ENCODE data around the gene GPX1. TPM values are rescaled to one million over a fixed set of nuclear protein-coding genes. Genes with fewer than 3 reads are reported as not detected.
A peak's percentile ranks its signal among the peaks of the same experiment; 100 is the strongest.

GPX1 gene
- total RNA-seq, 5 donors from 2014 or later (not counting 1 experiment from before 2014, with no cell fraction given) = 45.1 to 87.5 (median 73.8) TPM

DNA sequence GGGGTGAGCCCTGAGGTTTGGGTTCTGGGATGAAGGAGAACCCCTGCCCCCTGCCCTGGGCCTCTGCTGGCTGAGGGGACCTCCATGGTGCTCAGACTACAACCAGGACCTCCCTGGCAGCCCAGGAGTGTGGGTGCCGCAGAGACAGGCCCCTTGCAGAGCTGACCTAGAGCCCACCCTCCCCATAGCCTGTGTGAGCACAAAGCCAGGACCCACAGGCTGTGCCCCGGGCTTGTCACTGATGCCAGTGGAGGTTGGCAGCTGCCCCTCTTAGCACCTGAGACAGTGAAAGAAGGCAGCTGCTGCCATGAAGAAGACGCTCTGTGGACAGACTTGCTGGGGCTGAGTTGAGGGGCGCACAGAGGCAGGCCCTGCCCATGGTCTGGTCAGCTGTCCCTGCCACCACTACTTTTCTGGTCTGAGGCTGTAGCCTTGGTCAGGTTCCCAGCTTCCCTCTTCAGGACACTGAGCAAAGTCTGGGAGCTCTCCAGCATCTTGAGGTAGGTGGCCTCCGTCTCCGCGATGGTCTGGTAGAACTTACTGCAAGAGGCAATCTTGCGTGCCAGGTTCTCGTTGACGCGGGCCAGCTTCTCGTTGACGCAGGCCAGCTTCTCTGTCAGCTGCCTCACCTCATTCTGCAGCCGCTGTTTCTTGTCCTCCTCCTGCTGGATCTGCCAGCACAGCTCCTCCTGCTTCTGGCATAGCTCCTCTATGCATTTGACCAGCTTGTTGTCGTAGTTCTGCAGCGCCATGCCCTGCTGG lies 41.3 kb downstream of the GPX1 start:
- WGBS (ENCODE audit: insufficient coverage) = 100% methylated on average over 13 of the region's 16 CpGs
- no peak overlapping the region for H3K27ac ChIP-seq (ENCODE audit: low read length)
- ATAC-seq (replicated peaks in 1 of 4) (no peak), DNase-seq (no peak)
- no peak overlapping the region for H3K4me3 ChIP-seq (ENCODE audit: control insufficient read depth in 1 of 2, extremely low read depth in 1 of 2, low read length in 1 of 2)
- H3K4me1 Mint-ChIP-seq = no peaks in the 10 kb centered on the region
- POLR2A ChIA-PET = no interaction called here
- H3K36me3 Mint-ChIP-seq = peaks cover 26% of the 10 kb centered on the region
- peaks cover 14 to 77% of the 10 kb centered on the region in 2 donors for H3K36me3 ChIP-seq (ENCODE audit: control insufficient read depth in 2 of 2, extremely low read depth in 1 of 2, insufficient read depth in 1 of 2, low read length in 1 of 2)
- CTCF ChIA-PET = interaction anchor here in 1 of 2 donors (0.8 kb wide), 1 partner anchor 242 kb away, joined by 4 read pairs; no protein-coding TSS in a partner anchor
- H3K9me3 ChIP-seq = no peaks in the 10 kb centered on the region
- H3K27me3 Mint-ChIP-seq = no peaks in the 10 kb centered on the region
- H3K4me3 Mint-ChIP-seq = no peak overlapping the region
- no peaks in the 10 kb centered on the region for H3K4me1 ChIP-seq (ENCODE audit: control insufficient read depth in 1 of 2, extremely low read depth in 1 of 2, insufficient read depth in 2 of 2, low read length in 2 of 2)
- no peaks in the 10 kb centered on the region for H3K27me3 ChIP-seq (replicated peaks in 1 of 2; ENCODE audit: control insufficient read depth in 2 of 2, extremely low read depth in 1 of 2, insufficient read depth in 2 of 2, low read length in 1 of 2)
- H3K9me3 Mint-ChIP-seq = no peaks in the 10 kb centered on the region
- H3K27ac Mint-ChIP-seq = no peak overlapping the region

DNA sequence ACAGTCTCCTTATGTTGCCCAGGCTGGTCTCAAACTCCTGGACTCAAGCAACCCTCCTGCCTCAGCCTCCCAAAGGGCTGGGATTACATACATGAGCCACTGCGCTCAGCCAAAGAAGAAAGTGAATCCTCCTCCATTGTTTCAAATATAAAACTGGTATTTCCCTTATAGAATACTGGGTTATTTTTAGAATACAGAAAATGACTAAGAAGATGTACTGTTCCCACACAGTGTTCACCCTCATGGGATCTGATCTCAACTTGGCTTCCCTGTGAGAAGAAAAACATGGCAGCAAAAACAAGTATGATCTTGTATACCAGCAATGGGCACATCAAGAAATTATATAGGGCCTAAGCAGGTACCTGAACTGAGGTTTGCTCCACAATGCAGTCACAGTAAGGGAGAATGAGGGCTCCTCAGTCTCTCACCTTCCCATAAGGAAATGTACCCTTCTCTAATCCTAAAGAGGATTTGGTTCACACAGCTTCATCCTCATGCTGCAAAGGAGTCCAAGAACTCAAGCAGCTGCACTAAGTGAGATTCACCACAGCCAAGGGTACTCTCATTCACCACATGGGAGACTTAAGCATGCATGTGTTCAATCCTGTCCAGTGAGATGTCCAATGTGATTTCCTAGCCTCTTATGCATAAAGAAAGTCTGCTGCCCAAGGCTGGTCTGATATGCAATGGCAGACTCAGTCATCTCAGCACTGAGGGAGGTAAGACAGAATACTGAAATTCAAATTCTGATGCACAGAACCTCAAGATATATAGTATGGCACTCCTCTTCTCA lies 44.1 kb downstream of the GPX1 start:
- Histone ChIP-seq H3K27ac (ENCODE audit: low read length) (no peak overlapping the region), H3K4me1 (ENCODE audit: control insufficient read depth in 1 of 2, extremely low read depth in 1 of 2, insufficient read depth in 2 of 2, low read length in 2 of 2) (no peaks in the 10 kb centered on the region), H3K9me3 (no peaks in the 10 kb centered on the region), H3K36me3 (ENCODE audit: control insufficient read depth in 2 of 2, extremely low read depth in 1 of 2, insufficient read depth in 1 of 2, low read length in 1 of 2) (peaks cover 14 to 76% of the 10 kb centered on the region in 2 donors), H3K4me3 (ENCODE audit: control insufficient read depth in 1 of 2, extremely low read depth in 1 of 2, low read length in 1 of 2) (no peak overlapping the region), H3K27me3 (replicated peaks in 1 of 2; ENCODE audit: control insufficient read depth in 2 of 2, extremely low read depth in 1 of 2, insufficient read depth in 2 of 2, low read length in 1 of 2) (no peaks in the 10 kb centered on the region)
- ATAC-seq (replicated peaks in 1 of 4) (no peak), DNase-seq (no peak)
- Mint-ChIP-seq H3K36me3 (peaks cover 32% of the 10 kb centered on the region), H3K27me3 (no peaks in the 10 kb centered on the region), H3K27ac (peak overlapping the region; percentile 4 to 44), H3K4me3 (no peak overlapping the region), H3K9me3 (no peaks in the 10 kb centered on the region), H3K4me1 (peaks cover 3 to 5% (median 5%) of the 10 kb centered on the region in 3 donors)
- ChIA-PET POLR2A (no interaction called here), CTCF (no interaction called here)
- WGBS (ENCODE audit: insufficient coverage) = no CpG with 5 or more reads among the region's 1 CpG

DNA sequence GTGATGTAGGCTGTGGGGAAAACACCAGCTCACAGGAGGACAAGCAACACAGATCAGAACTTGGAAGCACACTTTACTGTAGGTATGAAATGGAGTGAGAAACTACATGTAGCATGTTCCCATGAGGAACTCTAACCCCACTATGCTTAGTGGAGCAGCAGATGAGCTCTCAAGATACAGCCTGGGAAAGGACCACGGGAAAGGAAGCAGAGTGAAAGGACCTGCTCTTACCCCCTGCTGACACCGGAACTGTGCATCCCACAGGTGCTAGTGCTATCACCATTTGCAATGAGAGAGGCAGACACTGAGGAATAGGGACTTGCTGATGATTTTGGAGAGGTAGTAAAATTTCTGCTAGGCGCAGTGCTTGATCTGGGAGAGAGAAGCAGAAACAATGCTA lies 46.9 kb downstream of the GPX1 start:
- Histone ChIP-seq H3K9me3 (no peaks in the 10 kb centered on the region), H3K27ac (ENCODE audit: low read length) (no peak overlapping the region), H3K4me1 (ENCODE audit: control insufficient read depth in 1 of 2, extremely low read depth in 1 of 2, insufficient read depth in 2 of 2, low read length in 2 of 2) (no peaks in the 10 kb centered on the region), H3K4me3 (ENCODE audit: control insufficient read depth in 1 of 2, extremely low read depth in 1 of 2, low read length in 1 of 2) (no peak overlapping the region), H3K27me3 (replicated peaks in 1 of 2; ENCODE audit: control insufficient read depth in 2 of 2, extremely low read depth in 1 of 2, insufficient read depth in 2 of 2, low read length in 1 of 2) (no peaks in the 10 kb centered on the region), H3K36me3 (ENCODE audit: control insufficient read depth in 2 of 2, extremely low read depth in 1 of 2, insufficient read depth in 1 of 2, low read length in 1 of 2) (peaks cover 16 to 79% of the 10 kb centered on the region in 2 donors)
- Mint-ChIP-seq H3K4me3 (no peak overlapping the region), H3K27me3 (no peaks in the 10 kb centered on the region), H3K9me3 (no peaks in the 10 kb centered on the region), H3K36me3 (peaks cover 32% of the 10 kb centered on the region), H3K4me1 (peaks cover 3 to 5% (median 5%) of the 10 kb centered on the region in 3 donors), H3K27ac (peak overlapping the region in 1 of 2 donors; percentile 58)
- no peak for ATAC-seq (replicated peaks in 1 of 4)
- CTCF ChIA-PET = interaction anchor here in 1 of 2 donors (0.6 kb wide), 1 partner anchor 115 kb away, joined by 3 read pairs; no protein-coding TSS in a partner anchor
- DNase-seq = no peak
- POLR2A ChIA-PET = no interaction called here
- WGBS (ENCODE audit: insufficient coverage) = 100% methylated on average over 1 of the region's 3 CpGs

DNA sequence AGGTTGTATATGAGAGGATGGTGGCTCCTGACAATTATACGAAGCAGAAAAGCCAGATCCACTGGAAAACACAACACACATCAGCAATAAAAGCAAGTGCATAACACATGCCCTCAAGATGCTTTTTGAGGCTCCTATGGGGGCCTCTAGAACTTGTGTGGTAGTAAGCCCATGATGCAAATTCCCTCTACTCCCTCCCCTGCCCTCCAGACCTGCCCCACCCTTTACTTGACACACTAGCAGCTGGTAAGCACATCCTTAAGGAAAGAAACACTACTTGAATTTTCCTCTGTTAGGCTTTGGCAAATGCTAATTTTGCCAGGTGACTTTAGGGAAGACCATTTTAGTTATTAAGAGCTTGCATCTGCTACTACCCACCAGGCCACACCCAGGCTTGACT lies 47.5 kb downstream of the GPX1 start:
- Histone ChIP-seq H3K4me1 (ENCODE audit: control insufficient read depth in 1 of 2, extremely low read depth in 1 of 2, insufficient read depth in 2 of 2, low read length in 2 of 2) (no peaks in the 10 kb centered on the region), H3K36me3 (ENCODE audit: control insufficient read depth in 2 of 2, extremely low read depth in 1 of 2, insufficient read depth in 1 of 2, low read length in 1 of 2) (peaks cover 16 to 80% of the 10 kb centered on the region in 2 donors), H3K4me3 (ENCODE audit: control insufficient read depth in 1 of 2, extremely low read depth in 1 of 2, low read length in 1 of 2) (no peak overlapping the region), H3K27me3 (replicated peaks in 1 of 2; ENCODE audit: control insufficient read depth in 2 of 2, extremely low read depth in 1 of 2, insufficient read depth in 2 of 2, low read length in 1 of 2) (no peaks in the 10 kb centered on the region), H3K9me3 (no peaks in the 10 kb centered on the region), H3K27ac (ENCODE audit: low read length) (no peak overlapping the region)
- ChIA-PET POLR2A (no interaction called here), CTCF (no interaction called here)
- no peak overlapping the region for H3K4me3 Mint-ChIP-seq
- H3K4me1 Mint-ChIP-seq = peaks cover 3 to 5% (median 5%) of the 10 kb centered on the region in 3 donors
- no CpG with 5 or more reads among the region's 1 CpG for WGBS (ENCODE audit: insufficient coverage)
- no peaks in the 10 kb centered on the region for H3K9me3 Mint-ChIP-seq
- H3K36me3 Mint-ChIP-seq = peaks cover 34% of the 10 kb centered on the region
- H3K27ac Mint-ChIP-seq = peak overlapping the region in 1 of 2 donors; percentile 58
- DNase-seq (no peak), ATAC-seq (replicated peaks in 1 of 4) (no peak)
- H3K27me3 Mint-ChIP-seq = no peaks in the 10 kb centered on the region

Other genes starting within 250 kb of the GPX1 start
- gene USP19, start 237.5 kb downstream of the GPX1 start, total RNA-seq = 100 to 1,000 TPM in 3 of 5 donors, 10 to 100 TPM in 2; 56.5 to 117 (median 105) TPM
- 1 to 10 TPM in 3 of 5 donors, under 1 TPM in 2; 0.25 to 3.7 (median 2.1) TPM for gene LAMB2, start 225.3 kb downstream of the GPX1 start, total RNA-seq
- 10 to 100 TPM; 20.4 to 37.0 (median 35.8) TPM for gene CCDC71, start 192.0 kb downstream of the GPX1 start, total RNA-seq
- gene KLHDC8B, start 186.8 kb downstream of the GPX1 start, total RNA-seq = 1 to 10 TPM; 2.0 to 7.3 (median 4.7) TPM
- 10 to 100 TPM in 3 of 5 donors, 1 to 10 TPM in 2; 8.5 to 12.8 (median 10.9) TPM for gene C3orf62, start 81.1 kb downstream of the GPX1 start, total RNA-seq
- gene USP4, start 18.3 kb downstream of the GPX1 start, total RNA-seq = 100 to 1,000 TPM; 101 to 107 (median 103) TPM
- gene RHOA, start 53.6 kb upstream of the GPX1 start, total RNA-seq = 100 to 1,000 TPM; 247 to 279 (median 269) TPM
- 10 to 100 TPM; 22.8 to 38.2 (median 34.3) TPM for gene TCTA, start 54.1 kb upstream of the GPX1 start, total RNA-seq
- 10 to 100 TPM in 4 of 5 donors, 1 to 10 TPM in 1; 9.6 to 14.1 (median 11.1) TPM for gene AMT, start 64.1 kb upstream of the GPX1 start, total RNA-seq
- 10 to 100 TPM; 17.5 to 26.1 (median 24.1) TPM for gene NICN1, start 71.0 kb upstream of the GPX1 start, total RNA-seq
- gene DAG1, start 111.9 kb upstream of the GPX1 start, total RNA-seq = 10 to 100 TPM; 16.5 to 19.4 (median 18.1) TPM
- under 1 TPM; 0.08 to 0.44 (median 0.32) TPM for gene BSN, start 196.1 kb upstream of the GPX1 start, total RNA-seq

Data from T-cell (primary cell).